Fibroblast of villous mesenchyme (primary cell): Measurements from ENCODE around the gene BCL6. TPM values are rescaled to one million over a fixed set of nuclear protein-coding genes. Genes with fewer than 3 reads are reported as not detected.

Source experiments
- DNase-seq: peaks from one replicate; pipeline ENCODE4 v3.0.0-alpha.2; 2010; ENCODE audit warnings: low read depth
- H3K4me3 ChIP-seq: 2 replicates; pipeline ENCODE4 v1.5.1; 2011; ENCODE audit warnings: low read depth, mild to moderate bottlenecking, low read length
- total RNA-seq: library from RNA; depleted of rRNA; stranded (reverse); fragments of >200 nt; gene quantifications from 2 replicates; pipeline ENCODE4 v1.2.3, GENCODE V29; 2012
- TF ChIP-seq, protein P1 (sequence below): IDR thresholded peaks from 2 replicates; pipeline ENCODE4 v1.5.1; 2012; ENCODE audit warnings: low read depth, mild to moderate bottlenecking, low read length; ENCODE audit not compliant: insufficient read depth

The BCL6 gene
- total RNA-seq, 1 donor = 26.8 TPM

DNA sequence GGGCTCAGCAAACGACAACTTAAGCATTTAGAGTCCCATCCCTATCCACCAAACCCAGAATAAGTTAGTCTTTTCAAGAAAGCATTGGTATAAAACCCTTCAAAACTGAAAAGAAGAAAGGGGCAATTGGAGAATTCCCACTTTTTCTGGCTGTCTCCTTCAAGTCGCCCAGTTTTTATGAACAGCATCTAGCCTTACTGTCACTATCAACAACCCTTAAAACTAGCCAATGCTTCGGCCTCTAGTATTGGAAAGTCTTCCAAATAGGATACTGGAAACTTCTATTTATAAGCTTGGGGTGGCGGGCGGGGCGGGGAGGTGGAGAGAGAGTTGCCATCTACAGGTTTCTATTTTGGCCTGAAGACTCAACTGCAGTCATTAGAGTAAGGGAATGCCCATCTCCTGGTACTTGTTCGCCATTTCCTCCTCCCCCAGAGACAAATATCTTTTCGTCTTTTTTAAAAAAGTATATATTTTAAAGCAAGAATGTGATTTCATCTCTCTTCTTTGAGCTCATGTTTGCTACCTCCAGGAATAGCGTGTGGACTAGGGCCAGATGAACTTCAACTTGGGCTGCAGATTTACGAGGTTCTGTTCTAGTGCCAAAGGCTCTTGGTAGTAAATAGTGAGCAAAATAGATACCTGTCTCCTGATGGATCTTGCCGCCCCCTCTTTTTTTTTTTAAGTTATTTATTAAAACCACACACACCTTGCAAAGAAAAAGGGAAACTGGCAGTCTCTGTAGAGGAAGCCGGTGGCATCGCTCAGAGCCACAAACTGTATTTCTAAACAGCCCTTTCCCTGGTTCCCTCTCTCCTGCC is 2.7 kb downstream of the BCL6 start:
- DNase-seq = peak; percentile 67
- H3K4me3 ChIP-seq = peak overlapping the region; percentile 93
- TF ChIP-seq, protein P1, sequence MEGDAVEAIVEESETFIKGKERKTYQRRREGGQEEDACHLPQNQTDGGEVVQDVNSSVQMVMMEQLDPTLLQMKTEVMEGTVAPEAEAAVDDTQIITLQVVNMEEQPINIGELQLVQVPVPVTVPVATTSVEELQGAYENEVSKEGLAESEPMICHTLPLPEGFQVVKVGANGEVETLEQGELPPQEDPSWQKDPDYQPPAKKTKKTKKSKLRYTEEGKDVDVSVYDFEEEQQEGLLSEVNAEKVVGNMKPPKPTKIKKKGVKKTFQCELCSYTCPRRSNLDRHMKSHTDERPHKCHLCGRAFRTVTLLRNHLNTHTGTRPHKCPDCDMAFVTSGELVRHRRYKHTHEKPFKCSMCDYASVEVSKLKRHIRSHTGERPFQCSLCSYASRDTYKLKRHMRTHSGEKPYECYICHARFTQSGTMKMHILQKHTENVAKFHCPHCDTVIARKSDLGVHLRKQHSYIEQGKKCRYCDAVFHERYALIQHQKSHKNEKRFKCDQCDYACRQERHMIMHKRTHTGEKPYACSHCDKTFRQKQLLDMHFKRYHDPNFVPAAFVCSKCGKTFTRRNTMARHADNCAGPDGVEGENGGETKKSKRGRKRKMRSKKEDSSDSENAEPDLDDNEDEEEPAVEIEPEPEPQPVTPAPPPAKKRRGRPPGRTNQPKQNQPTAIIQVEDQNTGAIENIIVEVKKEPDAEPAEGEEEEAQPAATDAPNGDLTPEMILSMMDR = no peak

DNA sequence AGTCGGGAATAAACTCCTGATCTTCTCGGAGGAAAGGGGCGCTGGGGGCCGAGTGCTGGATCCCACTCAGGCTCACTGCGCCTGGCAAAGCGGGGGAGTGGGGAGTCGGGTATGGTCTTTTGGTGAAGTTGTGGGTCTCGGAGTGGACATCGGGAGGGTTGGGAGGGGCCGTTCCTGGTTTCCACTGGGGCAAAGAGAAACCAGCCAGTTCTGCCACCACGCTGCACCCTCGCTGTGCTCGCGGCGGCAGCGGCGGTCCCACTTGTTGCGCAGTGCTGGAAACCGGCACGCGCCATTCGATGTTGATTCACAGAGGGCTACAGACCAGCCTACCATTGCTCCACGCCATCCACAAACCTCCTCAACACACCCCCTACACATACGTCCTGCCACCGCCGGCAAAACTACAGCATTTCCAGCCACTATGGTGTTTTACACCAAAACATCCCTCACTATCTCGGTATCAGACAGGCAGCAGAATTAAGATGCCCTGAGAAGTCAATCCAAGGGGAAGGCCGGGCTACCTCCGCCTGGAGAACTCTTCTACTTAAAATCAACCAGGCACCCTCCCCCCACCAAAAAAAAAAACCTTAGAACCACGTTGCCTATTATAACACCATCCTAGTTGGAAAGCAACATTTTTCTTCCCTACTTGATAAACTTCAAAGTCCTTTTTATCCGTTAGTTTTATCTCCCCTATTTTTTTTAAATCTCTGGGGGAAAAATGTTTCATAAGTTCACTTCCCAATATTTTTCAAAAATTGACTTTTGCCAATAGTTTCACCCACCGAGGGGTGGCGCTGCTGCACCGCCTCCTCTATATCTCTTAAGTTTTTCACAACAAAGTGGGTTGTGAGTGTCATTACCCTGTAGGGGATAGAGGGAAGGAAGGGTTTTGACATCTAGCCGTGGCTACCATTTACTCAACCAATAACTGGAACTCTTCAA is 3.6 kb downstream of the BCL6 start:
- H3K4me3 ChIP-seq = peak overlapping the region; percentile 93
- peak; percentile 89 for DNase-seq
- TF ChIP-seq, protein P1 = peak; percentile 86

DNA sequence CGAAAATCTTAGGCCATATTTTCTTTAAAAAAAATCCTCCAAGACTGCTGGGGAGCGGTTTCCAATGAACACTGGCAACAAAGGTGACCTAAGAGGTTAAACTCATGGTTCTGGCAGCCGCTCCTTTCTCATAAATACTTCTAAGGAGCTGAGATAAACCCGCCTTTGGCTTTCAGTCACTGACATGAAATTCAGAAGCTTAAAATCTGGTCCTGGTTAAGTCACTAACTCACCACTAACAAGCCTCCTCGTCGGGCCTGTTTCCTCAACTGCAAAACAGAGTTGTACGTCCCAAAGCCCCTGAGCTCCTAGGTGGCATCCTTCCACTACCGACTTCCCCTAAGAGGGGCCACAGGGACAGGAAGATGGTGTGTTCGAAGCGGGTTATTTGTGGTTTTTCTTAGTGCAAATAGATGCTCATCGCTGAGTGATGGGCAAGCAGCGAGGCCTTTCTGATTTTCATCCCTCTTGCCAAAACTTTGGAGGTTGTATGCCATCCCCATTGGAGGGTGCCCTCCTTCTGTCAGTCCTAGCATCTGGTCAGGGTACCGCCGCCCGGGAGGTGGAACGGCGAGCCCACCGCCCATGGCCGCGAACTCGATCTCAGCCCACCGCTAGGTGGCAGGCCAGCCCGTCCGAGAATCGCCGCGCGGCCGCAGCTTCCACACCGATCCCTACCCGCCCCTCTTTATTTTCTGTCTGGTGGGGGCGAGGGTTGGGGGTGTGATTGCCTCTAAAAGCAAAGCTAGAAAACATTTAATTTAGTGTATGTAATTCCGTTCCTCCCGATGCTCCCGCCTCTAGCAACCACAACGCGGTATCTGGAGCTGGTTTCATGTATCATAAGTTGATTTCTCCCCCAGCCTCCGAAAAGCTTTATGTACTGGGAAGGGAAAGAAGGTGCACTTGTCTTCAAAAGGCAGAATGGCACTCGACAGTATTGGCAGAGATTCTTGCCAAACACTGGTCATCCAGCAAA is 4.6 kb downstream of the BCL6 start:
- peak; percentile 93 for DNase-seq
- H3K4me3 ChIP-seq = peak overlapping the region; percentile 93
- TF ChIP-seq, protein P1 = peak; percentile 85

DNA sequence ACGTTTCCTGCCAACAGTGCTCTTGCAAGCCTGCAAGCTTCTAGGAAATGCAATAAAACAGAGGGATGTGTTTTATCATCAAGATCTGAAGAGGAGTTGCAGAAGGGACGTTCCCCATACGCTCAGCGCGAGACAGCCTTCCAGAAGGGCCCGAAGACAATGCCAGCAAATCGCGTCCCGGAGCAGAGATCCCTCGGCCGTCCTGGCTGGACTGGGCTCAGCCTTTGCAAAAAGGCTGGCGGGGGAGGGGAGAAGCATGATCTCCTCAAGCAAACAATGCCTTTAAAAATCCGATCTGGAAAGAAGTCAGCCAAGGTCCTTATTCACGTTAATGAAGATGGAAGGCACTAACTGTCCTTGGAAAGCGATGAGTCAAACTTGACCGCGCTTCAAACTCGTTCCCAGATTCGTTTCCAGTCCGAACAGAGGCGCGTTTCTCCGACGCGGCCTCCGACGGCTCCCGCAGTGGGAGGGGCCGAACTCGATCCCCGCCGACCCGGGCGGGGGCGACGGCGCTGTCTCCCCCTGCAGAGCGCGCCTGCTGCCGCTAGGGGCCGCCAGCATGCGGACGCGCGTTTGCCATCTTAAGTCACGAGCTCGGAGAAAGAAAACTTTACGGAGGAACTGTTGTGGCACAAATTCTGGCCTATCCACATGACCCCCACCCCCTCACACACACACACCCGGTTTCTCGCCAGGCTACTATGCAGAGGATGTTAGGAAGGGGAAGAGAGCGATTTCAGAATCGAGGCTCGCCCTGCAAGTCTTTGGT is 5.5 kb downstream of the BCL6 start:
- TF ChIP-seq, protein P1 = peak; percentile 97
- H3K4me3 ChIP-seq = peak overlapping the region; percentile 93
- peak; percentile 92 for DNase-seq

DNA sequence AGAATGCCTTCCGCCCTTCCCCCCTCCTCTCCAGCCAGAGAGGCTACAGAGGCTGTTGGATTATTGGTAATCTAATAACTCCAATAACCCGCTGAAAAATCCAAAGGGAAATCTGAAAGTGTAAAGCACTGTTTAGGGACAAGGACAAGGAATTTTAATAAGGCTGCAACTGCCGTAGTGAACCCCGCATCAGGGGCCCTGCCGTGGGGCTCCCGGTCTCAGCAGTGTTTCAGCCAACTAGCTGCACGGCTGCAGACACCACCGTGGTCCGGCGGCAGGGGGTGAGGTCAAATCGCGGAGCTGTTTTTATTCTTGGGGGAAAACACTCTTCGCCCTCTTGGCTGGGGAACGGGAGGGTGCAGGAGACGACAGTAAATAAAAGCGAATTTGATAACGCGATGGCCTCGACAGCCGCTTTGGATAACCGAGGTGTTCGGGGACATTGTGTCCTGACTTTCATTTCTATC is 6.1 kb downstream of the BCL6 start:
- DNase-seq = no peak
- peak overlapping the region; percentile 93 for H3K4me3 ChIP-seq
- TF ChIP-seq, protein P1 = no peak
